ENCODE measurements around the gene MRPS34.

DNA sequence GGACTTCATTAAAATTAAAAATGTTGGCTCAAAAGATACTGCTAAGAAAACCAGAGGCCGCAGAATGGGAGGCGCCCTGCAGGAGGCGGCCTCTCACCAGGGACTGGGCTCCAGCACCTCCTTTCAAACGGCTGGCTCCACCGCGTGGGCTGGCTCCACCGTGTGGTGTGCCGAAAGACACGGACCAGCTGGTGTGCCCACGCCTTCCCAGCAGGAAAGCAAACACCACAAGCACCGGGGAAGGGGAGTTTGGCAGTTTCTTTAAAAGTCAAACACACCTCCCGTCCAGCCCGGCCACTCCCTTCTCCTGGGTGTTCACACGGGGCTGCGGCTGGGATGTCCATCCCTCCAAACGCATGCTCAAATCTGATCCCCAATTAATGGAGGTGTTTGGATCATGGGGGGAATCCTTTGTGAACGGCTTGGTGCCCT is 39.8 kb upstream of the MRPS34 start:
- TF ChIP-seq CTCF (IDR thresholded peaks at IDR 0.05 in 4 of 5, conservative IDR thresholded peaks at IDR 0.05 in 1 of 5): peak in 2 of 5 experiments; percentile 26 to 33
- no peak for TF ChIP-seq POLR2A (IDR thresholded peaks at IDR 0.05)

Data from gastrocnemius medialis (tissue), 4 donors.